ENCODE results near the gene ZDHHC14. TPM values are rescaled to one million over a fixed set of nuclear protein-coding genes. Genes with fewer than 3 reads are reported as not detected.

The ZDHHC14 gene
- total RNA-seq, 4 donors from 2014 or later = 11.4 to 20.8 (median 15.6) TPM

DNA sequence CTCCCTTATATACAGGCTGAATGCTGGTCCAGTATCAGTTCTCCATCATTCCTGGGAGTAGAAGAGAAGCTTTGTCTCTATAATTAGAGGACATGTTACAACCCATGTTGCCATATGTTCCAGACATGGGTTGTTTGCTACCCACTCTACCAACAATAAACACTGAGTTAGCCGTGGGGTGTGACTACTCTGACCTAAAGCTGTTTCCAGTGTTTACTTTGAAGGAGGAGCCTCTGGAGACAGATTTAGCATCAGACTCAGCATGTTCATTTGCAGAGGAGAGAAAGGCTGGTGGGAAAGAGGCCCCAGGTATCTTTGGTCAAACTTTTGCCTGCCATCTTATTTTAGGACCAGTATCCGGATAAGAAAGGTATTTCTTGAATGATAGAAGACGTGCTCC lies 284.2 kb downstream of the ZDHHC14 start:
- no peak for DNase-seq (ENCODE audit: low spot score in 2 of 2)
- Histone ChIP-seq H3K27me3 (no peaks in the 10 kb centered on the region), H3K27ac (no peak overlapping the region), H3K9me3 (no peaks in the 10 kb centered on the region), H3K36me3 (peaks cover 0 to 13% (median 0%) of the 10 kb centered on the region in 3 donors), H3K4me3 (no peak overlapping the region), H3K4me1 (peaks cover 0 to 25% (median 2%) of the 10 kb centered on the region in 4 donors)
- TF ChIP-seq, protein P1, sequence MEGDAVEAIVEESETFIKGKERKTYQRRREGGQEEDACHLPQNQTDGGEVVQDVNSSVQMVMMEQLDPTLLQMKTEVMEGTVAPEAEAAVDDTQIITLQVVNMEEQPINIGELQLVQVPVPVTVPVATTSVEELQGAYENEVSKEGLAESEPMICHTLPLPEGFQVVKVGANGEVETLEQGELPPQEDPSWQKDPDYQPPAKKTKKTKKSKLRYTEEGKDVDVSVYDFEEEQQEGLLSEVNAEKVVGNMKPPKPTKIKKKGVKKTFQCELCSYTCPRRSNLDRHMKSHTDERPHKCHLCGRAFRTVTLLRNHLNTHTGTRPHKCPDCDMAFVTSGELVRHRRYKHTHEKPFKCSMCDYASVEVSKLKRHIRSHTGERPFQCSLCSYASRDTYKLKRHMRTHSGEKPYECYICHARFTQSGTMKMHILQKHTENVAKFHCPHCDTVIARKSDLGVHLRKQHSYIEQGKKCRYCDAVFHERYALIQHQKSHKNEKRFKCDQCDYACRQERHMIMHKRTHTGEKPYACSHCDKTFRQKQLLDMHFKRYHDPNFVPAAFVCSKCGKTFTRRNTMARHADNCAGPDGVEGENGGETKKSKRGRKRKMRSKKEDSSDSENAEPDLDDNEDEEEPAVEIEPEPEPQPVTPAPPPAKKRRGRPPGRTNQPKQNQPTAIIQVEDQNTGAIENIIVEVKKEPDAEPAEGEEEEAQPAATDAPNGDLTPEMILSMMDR (IDR thresholded peaks at IDR 0.05) = no peak
- TF ChIP-seq POLR2A (IDR thresholded peaks at IDR 0.05) = no peak
- WGBS, 2 donors = 75 to 89% methylated on average over 3 of the region's 3 CpGs

DNA sequence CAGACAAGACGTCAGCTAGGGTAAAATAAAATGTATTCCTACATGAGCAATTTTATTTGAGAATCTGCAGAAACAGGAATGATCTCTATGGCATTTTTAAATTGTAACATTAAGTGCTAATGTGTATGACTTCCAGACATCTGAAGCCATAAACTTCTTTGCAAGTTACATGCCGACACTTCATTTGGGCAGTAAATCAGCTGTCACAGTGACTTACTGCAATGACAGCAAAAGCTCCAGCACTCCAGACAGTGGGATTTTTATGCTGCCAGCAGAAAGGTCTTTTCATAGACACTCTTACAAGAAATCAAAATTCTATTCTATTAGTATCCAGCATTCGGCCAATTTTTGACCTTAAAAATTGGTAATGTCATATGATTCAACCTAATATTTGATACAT lies 285.7 kb downstream of the ZDHHC14 start:
- Histone ChIP-seq H3K36me3 (peaks cover 0 to 10% (median 0%) of the 10 kb centered on the region in 3 donors), H3K27ac (no peak overlapping the region), H3K4me1 (peaks cover 0 to 33% (median 3%) of the 10 kb centered on the region in 4 donors), H3K9me3 (no peaks in the 10 kb centered on the region), H3K4me3 (no peak overlapping the region), H3K27me3 (no peaks in the 10 kb centered on the region)
- no peak for DNase-seq (ENCODE audit: low spot score in 2 of 2)
- 64 to 68% methylated on average over 3 of the region's 3 CpGs for WGBS, 2 donors
- TF ChIP-seq POLR2A (IDR thresholded peaks at IDR 0.05) (no peak), EP300 (IDR thresholded peaks at IDR 0.05) (no peak)
- TF ChIP-seq, protein P1 (IDR thresholded peaks at IDR 0.05) = no peak

DNA sequence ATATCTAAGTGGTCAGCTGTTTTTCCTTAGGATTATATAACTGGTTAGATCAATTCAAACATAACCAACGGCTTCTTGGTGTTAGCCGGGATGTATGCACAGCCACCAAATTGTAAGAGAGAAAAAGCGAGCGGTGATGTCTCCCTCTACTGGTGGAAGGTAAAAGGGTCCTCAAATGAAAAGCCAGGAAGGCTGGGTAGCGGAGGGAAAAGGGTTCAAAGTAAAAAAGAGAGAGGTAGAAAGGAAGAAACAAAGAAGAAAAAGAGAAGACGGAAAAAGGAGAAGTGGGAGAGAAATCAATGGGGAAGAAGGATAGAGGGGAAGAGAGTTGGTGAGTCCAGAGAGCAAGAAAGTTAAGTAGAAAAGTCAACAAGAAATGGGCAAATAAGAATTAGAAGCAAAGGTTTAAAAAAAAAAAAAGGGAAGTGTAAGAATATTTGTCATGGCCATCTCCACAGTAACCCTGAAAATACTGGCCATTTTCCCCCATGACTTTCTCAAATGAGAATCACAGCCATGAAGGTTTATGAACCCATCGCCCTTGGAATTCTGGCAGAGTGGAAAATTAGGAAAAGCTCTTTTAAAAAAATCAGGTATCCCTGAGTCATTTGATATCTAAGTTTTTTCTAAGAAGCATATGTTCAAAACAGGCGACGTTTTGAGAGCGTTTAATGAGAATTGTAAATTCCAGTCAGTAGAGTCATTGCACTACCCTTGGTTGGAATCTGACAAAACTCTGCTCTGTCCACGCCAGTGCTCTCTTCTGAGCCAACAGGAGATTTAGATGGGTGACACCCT lies 286.4 kb downstream of the ZDHHC14 start:
- H3K4me3 ChIP-seq = no peak overlapping the region
- H3K36me3 ChIP-seq = peaks cover 0 to 12% (median 0%) of the 10 kb centered on the region in 3 donors
- TF ChIP-seq, protein P1 (IDR thresholded peaks at IDR 0.05) = peak; percentile 73 to 84 (median 77)
- TF ChIP-seq EP300 (IDR thresholded peaks at IDR 0.05) (no peak), POLR2A (IDR thresholded peaks at IDR 0.05) (no peak)
- WGBS, 2 donors = 35 to 38% methylated on average over 11 of the region's 11 CpGs
- peak in 1 of 2 donors; percentile 73 for DNase-seq (ENCODE audit: low spot score in 2 of 2)
- no peaks in the 10 kb centered on the region for H3K9me3 ChIP-seq
- H3K27me3 ChIP-seq = no peaks in the 10 kb centered on the region
- H3K27ac ChIP-seq = peak overlapping the region in 1 of 4 donors; percentile 87
- peaks cover 0 to 33% (median 3%) of the 10 kb centered on the region in 4 donors for H3K4me1 ChIP-seq

DNA sequence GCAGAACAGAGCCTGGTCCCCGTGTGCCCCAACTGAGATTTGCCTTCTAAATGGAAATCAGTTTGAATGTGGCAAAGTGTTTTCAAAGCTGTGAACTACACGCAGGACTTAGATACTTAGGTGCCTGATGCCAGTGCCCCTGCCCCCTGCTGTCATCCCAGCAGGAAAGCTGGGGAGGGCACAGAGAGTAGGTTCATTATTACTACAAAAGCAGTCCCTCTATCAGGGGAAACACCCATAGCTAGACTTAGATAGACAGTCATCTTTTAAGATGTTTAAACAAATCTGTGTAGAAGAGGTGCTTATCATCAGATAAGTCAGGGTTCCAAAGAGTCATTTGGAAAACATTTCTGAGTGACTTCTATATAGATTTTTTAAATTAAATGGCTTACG lies 287.0 kb downstream of the ZDHHC14 start:
- H3K4me3 ChIP-seq = no peak overlapping the region
- no peak for DNase-seq (ENCODE audit: low spot score in 2 of 2)
- peak overlapping the region in 1 of 4 donors; percentile 87 for H3K27ac ChIP-seq
- WGBS, 2 donors = 77 to 95% methylated on average over 3 of the region's 3 CpGs
- TF ChIP-seq EP300 (IDR thresholded peaks at IDR 0.05) (no peak), POLR2A (IDR thresholded peaks at IDR 0.05) (no peak)
- TF ChIP-seq, protein P1 (IDR thresholded peaks at IDR 0.05) = no peak
- peaks cover 0 to 33% (median 3%) of the 10 kb centered on the region in 4 donors for H3K4me1 ChIP-seq
- H3K9me3 ChIP-seq = no peaks in the 10 kb centered on the region
- no peaks in the 10 kb centered on the region for H3K27me3 ChIP-seq
- H3K36me3 ChIP-seq = peaks cover 0 to 18% (median 0%) of the 10 kb centered on the region in 3 donors

DNA sequence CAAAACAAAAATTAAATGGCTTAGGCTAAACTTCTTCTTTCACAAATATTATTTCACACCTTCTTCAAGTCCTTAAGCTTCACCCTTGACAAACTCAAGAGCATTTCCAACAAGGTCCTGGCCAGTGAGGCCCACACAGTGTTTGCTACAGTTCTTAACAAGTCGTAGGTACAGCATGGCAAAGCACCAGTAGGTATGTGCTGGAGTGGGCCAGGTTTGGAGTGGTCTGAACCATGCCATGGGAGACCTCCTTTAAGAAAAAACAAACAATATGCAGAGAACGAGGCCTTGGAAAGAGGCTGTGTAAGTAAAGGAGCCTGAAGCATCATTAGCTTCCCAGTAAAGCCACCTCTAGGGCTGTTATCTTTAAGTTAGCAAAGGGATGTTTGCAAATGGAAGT lies 287.7 kb downstream of the ZDHHC14 start:
- no peak overlapping the region for H3K4me3 ChIP-seq
- 81 to 84% methylated on average over 2 of the region's 2 CpGs for WGBS, 2 donors
- peaks cover 0 to 14% (median 0%) of the 10 kb centered on the region in 3 donors for H3K36me3 ChIP-seq
- TF ChIP-seq POLR2A (IDR thresholded peaks at IDR 0.05) (no peak), EP300 (IDR thresholded peaks at IDR 0.05) (no peak)
- TF ChIP-seq, protein P1 (IDR thresholded peaks at IDR 0.05) = no peak
- H3K27ac ChIP-seq = peak overlapping the region in 3 of 4 donors; percentile 67 to 88 (median 87)
- H3K27me3 ChIP-seq = no peaks in the 10 kb centered on the region
- no peaks in the 10 kb centered on the region for H3K9me3 ChIP-seq
- no peak for DNase-seq (ENCODE audit: low spot score in 2 of 2)
- peaks cover 0 to 33% (median 3%) of the 10 kb centered on the region in 4 donors for H3K4me1 ChIP-seq
